HG03460 (cell line): ENCODE measurements around the gene PAXX.

Experiments
- ATAC-seq: cut with Tn5 transposase; IDR thresholded peaks from one replicate; pipeline ENCODE4 v1.9.1; 2021; ENCODE audit not compliant: unreplicated experiment

Gene PAXX

DNA sequence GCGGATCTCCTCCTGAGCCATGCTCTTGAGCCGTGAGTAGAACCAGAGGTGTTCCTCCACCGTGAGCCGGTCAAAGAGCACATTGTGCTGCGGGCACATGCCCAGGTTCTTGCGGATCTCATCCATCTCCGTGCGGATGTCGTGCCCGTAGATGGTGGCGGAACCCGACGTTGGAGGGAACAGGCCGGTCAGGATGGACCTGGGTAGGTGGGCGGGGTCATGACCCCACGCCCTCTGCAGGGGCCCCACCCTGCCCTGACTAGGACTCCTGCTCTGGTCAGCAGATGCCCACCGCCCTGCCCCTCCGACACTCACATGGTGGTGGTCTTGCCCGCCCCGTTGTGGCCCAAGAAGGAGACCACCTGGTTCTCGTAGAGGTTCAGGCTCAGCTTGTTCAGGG is 23.8 kb downstream of the PAXX start:
- ATAC-seq = no peak

DNA sequence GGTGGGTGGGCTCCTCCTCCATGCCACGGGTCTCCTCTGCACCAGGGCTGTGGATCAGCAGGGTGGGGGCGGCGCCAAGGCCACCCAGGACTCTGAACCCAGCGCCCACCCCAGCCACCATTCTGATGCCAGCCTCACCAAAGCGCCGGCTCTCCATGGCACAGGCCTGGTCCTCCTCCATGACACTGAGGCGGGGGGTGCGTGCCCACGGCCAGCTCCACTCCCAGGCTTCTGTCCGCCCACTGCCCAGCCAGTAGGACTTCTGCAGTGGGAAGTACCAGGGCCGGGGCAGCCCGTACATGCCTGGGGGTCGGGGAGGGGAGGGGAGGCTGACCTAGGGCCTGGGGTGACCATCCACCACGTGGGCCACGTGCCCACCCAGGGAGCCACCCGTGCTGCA is 24.2 kb downstream of the PAXX start:
- no peak for ATAC-seq

DNA sequence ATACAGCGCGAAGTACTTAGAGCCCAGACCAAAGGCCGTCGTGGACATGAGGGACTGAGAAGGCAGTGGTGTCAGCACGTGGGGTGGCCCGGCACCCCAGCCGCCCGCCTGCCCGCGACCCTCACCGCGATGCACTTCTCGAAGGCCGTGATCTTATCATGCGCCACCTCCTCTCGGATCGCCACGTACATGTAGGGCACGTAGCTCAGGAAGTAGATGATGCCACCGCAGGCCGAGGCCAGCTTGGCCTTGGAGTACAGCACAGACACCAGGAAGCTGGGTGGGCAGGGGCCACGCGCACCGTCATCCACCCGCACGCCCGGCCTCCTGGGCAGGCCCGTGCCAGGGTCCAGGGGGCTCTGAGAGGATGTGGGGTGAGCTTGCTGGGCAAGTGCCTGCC is 24.8 kb downstream of the PAXX start:
- ATAC-seq = no peak

DNA sequence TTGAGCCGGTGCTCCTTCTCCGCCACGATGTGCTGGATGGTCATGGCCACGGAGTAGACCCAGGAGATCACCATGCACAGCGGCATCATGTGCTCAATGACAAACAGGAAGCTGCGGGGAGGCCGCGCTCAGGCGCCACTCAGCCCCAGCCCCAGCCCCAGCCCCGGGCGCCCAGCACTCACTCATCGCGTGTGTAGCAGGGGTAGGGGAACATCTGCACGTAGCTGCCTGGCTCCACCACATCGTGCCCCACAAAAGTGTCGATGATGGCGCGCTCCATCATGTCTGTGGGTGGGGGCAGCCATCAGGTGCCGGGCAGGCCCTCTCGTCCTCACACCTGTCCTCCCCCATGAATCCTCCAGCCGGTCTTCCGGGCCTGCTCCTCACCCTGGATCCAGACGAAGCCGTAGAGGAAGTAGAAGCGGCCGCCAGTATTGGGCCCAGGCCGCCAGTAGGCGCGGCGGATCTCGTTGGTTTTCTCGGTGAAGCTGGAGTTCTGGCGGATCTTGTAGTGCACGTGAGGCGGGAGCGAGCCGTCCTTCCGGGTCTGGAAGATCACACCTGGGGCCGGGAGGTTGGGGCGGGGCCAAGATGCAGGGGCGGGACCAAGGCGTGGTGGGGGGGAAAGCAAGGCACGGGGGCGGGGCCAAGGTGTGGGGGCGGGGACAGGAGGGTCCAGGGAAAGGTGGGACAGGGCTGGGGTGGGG is 25.7 kb downstream of the PAXX start:
- no peak for ATAC-seq

DNA sequence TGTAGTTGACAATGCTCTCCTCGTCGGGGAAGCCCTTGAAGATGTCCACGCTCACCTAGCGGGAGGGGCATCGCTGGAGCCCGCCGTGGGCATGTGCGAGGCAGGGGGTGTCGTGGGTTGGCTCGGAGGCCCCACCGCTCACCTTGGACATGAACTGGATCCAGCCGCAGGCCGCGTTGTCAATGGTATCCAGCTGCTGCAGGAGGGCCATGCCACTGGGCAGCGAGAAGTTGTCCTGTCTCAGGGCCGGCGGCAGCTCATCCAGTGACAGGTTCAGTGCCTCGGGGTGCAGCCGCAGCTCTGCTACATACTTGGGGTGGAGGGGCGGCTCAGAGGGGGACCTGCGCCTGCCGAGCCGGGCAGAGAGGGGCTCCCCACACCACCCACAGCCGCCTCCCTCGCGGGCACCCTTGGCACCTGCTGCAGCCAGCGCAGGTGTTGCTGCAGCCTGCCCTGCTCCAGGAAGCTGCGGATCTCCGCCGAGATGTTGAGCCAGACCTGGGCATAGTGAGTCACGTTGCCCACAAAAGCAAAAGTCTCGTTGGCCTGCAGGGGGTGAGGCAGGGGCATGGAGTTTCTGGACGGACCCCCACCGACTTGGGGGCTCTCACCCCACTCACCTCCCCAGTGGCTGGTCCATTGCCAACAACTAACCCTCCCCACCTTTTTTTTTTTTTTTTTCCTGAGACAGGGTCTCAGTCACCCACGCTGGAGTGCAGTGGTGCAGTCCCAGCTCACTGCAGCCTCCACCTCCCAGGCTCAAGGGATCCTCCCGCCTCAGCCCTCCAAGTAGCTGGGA is 26.7 kb downstream of the PAXX start:
- ATAC-seq = no peak

DNA sequence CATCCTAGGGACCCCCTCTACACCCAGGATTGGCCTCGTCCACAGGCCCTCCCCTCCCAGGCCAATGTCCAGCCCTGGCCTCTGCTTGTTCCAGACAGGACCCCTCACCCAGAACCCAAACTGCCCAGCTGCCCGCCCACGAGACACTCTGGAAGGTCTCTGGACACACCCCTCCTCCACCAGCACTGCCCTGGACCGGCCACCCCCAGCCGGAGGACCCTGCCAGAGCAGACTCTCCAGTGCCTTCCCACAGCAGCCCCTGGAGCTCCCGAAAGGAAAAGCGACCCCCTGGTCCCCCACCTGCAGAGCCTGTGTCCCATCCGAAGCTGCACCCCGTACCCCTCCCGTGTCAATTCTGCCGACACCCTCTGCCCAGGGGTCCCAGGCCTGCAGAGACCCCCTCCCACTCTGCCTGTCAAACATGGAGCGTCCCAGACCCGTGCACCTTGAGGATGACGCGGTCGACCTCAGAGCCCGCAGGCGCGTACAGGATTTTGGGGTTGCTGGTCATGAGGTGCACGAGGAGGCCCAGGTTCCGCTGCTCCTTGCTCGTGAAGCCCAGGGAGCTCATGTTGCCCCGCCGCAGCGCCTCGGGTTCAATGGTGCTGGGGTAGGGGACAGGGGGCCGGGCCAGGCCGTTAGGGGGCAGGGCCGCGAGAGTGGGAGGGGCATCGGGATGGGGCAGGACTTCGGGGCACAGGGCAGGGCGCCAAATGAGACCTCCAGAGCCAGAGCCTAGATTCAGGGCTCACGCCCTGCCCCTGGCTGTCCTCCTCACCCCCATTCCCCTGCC is 27.9 kb downstream of the PAXX start:
- ATAC-seq = no peak

DNA sequence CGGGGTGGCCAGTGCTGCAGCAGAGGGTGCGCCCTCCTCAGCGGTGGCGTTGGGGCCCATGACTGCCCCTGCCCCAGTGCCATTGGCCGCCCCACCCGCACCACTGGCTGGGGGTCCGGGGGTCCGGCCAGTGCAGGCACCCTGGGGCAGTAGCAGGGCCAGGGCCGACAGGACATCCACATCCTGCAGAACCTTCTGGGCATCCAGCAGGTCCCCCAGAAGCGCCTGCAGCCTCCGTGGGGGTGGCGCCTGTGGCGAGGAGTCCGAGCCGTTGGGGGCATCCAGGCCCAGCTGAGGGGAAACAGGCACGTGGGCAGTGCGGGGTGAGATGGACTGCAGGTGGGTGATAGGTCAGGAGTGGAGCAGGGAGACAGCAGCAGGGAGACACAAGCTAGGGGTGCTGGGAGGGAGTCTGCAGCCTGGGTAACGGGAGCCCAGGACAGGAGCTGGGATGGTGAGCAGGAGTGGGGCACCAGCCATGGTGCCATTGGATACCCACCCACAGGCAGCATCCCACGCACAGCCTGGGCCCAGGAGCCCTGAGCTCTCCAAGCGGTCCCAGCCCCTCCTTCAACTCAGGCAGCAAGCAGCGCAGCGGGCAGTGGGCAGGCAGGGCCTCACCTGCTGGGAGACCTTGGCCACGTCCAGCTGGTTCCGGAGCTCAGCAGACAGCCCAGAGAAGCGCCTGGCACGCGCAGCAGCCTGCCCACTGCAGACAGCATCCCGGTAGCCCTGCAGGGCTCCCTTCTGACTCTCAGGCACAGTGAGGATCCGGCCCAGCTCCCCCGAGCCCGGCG is 28.7 kb downstream of the PAXX start:
- ATAC-seq = no peak

DNA sequence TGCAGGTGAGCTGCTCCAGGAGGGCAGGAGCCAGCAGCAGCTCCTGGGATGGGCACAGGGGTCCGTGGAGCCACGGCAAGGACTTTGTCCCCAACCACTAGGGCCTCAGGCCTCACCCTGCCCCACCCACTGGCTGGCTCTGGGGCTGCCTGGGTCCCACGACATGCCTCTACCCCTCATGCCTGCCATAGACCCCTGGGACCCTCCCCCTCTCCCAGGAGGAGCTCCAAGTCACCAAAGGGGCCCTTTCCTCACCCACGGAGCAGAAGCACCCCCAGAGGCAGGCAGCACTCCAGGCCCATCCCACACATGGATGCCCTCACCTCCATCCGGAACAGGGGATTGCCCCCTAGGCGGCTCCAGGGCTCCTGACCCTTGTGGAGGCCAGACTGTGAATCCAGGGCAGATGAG is 29.4 kb downstream of the PAXX start:
- ATAC-seq = no peak

DNA sequence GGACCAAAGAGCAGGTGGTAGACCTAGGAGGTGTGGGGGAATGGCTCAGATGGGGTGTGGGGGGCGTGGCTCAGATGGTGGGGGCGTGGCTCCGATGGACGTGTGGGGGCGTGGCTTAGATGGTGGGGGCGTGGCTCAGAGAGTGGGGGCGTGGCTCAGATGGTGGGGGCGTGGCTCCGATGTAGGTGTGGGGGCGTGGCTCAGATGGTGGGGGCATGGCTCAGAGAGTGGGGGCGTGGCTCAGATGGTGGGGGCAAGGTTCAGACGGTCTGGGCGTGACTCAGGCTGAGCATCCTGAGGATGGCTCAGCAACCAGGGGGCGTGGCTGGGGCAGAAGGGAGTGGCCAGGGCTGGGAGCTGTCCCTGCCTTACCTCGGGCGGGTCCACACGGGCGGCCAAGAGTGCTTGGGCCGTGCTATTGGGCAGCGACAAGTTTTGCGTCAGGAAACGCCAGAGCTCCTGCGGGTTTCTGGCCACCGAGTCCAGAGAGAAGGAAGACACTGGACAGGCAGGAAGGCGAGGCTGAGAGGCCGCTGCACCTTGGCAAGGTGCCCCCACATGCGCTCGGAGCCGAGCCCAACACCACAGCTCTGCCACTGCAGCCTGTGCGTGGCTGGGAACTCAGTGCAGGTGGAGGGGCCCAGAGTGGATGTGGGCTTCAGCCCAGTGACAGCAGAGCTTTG is 29.9 kb downstream of the PAXX start:
- ATAC-seq = no peak

DNA sequence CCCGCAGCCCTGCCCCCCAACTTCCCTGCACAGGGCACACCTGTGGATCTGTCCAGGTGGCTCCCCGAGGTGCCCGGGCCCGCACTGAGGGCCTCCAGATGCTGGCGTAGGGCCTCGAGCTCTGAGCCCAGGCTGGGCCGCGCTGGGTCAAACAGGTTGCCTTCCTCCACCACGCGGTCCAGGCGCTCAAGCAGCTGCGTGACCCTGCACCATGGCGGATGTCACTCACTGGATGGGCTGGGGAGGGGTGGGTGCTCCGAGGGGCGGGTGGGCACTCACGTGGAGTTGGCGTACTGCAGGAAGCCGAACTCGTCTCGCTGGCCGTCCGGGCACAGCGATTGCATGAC is 30.4 kb downstream of the PAXX start:
- no peak for ATAC-seq

DNA sequence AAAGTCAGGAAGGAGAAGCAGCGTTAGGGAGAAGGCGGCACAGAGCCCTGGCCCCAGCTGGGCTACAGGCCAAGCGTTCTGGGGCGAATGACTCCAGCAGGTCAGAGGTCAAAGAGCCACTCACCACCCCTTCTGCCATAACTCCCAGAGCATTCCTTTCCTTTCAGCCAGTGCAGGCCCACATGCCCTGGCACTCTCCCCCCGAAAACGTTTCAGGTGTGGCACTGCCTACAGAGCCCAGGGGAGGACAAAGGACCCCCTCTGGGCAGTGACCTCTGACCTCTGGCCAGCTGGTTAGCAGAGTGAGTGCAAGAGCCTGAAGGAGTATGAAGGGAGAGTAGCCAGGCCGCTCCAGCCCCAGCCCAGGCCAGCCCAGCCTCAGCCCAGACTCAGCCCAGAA is 30.9 kb downstream of the PAXX start:
- ATAC-seq = no peak

DNA sequence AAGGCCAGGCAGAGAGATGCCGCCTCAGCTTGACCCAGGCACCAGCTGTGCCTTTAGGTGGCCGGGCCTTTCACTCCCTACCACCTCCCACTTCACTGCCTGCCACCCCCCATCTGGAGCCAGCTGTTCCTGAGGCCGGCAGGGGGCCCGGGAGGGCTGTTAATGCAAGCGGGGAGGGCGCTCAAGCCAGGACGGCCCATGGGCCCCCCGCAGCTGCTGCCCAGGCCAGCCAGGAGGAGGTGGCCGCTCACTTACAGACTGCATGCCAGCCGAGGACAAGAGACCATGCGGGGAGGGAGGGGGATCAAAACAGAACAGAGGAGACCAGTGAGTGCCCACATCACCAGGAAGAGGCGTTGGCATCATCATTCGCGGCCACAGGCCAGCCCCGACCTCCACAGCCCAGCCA is 31.4 kb downstream of the PAXX start:
- no peak for ATAC-seq

DNA sequence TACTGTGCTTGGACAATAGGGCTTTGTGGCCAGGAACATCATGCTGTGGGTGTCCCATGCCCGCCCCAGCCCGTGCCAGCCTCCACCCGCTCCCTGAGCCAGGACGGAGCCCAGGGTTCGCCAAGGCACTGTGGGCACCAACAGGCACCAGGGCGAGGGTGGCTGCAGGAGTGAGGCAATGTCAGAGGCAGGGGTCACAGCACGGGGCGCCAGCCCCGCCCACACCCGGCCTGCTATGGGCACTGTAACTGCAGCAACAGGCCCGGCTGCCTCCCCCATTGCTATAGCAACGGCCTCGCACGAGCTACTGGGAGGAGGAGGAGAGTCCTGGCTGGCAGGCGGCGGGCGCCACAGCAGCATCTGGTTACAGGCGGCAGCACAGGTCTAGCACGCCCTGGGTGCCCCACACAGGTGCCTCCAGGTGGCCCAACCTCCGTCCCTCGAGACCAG is 33.3 kb downstream of the PAXX start:
- no peak for ATAC-seq

DNA sequence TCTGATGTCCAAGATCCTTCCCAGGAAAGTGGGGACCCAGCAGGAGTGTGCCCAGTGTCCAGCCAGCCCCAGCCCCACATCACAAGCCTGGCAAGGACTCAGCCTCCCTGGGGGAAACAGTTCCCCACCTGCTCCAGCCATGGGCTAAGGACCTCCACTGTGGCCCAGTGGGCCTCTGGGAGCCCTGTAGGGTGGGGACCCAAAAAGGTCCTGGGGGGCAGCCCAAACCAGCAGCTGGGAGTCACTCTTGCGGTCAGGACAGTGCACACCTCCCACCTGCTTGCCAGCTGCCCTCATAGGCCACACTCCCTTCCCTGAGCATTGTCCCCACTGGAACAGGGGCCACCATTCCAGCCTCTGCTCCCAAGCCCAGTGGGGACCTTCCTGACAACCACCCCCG is 34.2 kb downstream of the PAXX start:
- no peak for ATAC-seq

DNA sequence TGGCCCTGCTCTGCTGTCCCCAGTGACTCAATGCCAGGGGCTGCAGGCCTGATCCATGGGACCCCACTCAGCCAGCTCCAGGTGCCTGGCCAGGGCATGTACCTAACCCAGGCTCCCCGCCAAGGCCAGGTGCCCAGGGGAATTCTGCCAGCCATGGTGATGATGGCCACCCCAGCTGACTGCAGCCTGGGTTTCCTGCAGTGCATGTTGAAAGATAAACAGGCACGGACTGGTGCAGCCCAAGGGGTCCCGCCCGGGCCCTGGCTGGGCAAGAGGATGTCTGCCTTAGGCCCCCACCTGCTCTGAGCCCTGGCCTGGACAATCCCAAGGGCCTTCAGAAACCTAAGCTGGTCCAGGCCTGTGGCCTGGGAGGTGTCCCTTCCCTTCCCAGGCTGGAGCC is 34.6 kb downstream of the PAXX start:
- no peak for ATAC-seq

DNA sequence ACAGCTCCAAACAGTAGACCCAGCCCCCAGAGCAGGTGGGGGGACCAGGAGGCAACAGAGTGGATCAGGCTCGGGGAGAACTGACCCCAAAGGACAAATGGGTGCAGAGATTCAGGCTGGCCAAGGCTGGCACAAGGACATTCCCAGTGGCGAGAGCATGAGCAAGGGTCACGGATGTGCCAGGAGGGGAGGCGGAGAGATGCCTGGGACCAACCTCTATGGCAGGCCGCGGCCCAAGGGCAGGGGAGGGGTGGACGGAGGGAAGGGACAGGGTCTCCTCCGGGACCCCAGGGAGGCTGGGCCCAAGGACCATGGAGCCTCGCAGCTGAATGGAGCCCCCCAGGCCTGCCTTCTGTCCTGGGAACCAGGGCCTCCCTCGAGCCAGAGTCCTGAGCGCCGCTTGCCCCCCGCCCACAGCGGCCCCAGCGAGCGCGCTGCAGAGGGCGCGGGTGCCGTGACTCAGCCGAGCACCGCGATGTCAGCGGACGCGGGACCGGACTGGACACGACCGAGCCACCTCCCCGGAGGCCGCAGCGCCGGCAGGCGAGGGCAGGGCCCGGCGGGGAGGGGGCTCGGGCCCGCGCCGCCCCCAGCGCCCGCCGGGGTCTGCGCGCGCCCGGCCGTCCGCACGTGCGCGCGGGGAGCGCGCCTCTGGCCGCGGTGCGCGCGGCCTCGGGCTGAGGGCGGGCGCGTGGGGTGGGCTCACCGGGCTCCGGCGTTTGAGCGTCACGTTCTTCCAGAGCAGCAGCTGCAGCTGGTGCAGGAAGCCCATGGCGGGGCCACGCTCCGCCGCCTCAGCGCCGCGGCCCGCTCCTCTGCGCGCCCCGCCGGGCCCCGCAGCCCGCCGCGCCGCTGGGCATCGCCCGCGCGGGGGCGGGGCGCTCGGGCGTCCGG is 35.4 kb downstream of the PAXX start, which contains the start of gene ABCA2:
TSS of gene ABCA2 (minus strand) at position 869 of the 894 bp plus-strand sequence. CDS start at position 772, 97 bp downstream.
- no peak for ATAC-seq

DNA sequence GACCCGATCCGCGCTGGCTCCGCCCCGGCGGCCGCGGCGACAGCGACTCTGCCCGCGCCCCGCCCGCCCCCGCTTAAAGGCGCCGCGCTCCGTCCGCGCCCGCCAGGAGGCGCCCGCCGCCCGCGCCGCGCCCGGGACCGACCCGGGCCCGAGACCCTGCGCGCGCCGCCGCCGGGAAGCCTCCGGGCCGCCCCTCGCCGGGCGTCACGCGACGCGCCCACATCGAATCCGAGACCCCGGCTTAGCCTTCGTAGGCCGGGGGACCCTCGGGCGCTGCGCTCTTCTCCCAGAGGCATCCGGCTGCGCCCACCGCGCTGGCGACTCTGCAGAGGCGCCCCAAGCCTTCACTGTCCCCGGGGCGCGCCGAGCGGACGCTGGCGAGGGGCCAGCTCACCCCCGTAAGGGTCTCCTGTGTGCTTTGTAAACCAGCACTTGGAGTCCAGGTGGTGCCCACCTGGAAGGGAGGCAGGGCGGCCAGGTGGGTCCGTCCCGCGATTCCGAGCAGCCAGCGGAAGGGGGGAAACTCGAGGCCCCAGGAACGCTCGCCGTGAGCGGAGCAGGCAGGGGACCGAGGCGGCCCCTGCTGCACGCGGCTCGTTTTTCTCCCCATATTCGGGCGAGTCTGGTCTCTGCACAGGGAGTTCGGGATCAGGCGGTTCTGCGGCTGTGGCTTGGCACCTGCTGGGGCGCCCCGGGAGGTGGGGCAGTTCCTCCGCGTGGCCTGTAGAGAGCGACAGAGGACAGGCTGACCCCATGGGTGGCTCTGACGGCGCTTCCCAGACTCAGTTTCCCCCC is 36.2 kb downstream of the PAXX start:
- ATAC-seq = no peak
